SKM-1 (cell line): Measurements from ENCODE around the gene TRA2B.
"Not testable (repeated sequence)": the region's sequence is repeated elsewhere in the genome, so short reads cannot be mapped to it uniquely, and the experiment has no call there.

Experiments used
- DNase-seq: peaks from one replicate; lab custom pipeline; 2025; ENCODE audit not compliant: unreplicated experiment; lab: John Stamatoyannopoulos, UW

The TRA2B gene

GRCh38 chr3:185928496-185928895, 9.3 kb downstream of the TRA2B start:
- no peak for DNase-seq

GRCh38 chr3:185927501-185928200, 10.2 kb downstream of the TRA2B start:
- no peak for DNase-seq

- DNase-seq = no peak
Measured at GRCh38 chr3:185926445-185926844, 11.4 kb downstream of the TRA2B start.

- DNase-seq = no peak
Measured at GRCh38 chr3:185925353-185925752, 12.5 kb downstream of the TRA2B start.

- no peak for DNase-seq
Measured at GRCh38 chr3:185924375-185924774, 13.4 kb downstream of the TRA2B start.

GRCh38 chr3:185920184-185920583, 17.6 kb downstream of the TRA2B start:
- DNase-seq = no peak

GRCh38 chr3:185916042-185916833, 21.6 kb downstream of the TRA2B start:
- no peak for DNase-seq

- DNase-seq = no peak
Measured at GRCh38 chr3:185915642-185916041, 22.2 kb downstream of the TRA2B start.

- no peak for DNase-seq
Measured at GRCh38 chr3:185914911-185915629, 22.7 kb downstream of the TRA2B start.

GRCh38 chr3:185912929-185913901, 24.6 kb downstream of the TRA2B start:
- DNase-seq = no peak

GRCh38 chr3:185912512-185912911, 25.3 kb downstream of the TRA2B start:
- DNase-seq = no peak

GRCh38 chr3:185911076-185911448, 26.8 kb downstream of the TRA2B start:
- DNase-seq = not testable (repeated sequence)

- DNase-seq = not testable (repeated sequence)
Measured at GRCh38 chr3:185910322-185911075, 27.3 kb downstream of the TRA2B start.

- not testable (repeated sequence) for DNase-seq
Measured at GRCh38 chr3:185909913-185910312, 27.9 kb downstream of the TRA2B start.

GRCh38 chr3:185900228-185900627, 37.6 kb downstream of the TRA2B start:
- DNase-seq = no peak

GRCh38 chr3:185896636-185897035, 41.2 kb downstream of the TRA2B start:
- DNase-seq = no peak

GRCh38 chr3:185887066-185887465, 50.7 kb downstream of the TRA2B start:
- no peak for DNase-seq

GRCh38 chr3:185884641-185885040, 53.2 kb downstream of the TRA2B start:
- no peak for DNase-seq

- no peak for DNase-seq
Measured at GRCh38 chr3:185881926-185882325, 55.9 kb downstream of the TRA2B start.

GRCh38 chr3:185880600-185880999, 57.2 kb downstream of the TRA2B start:
- DNase-seq = no peak
